IPS-18a (cell line): ENCODE results near the gene SCAF8.
"Not testable (repeated sequence)": the region's sequence is repeated elsewhere in the genome, so short reads cannot be mapped to it uniquely, and the experiment has no call there.

ENCODE experiments used
- H3K27ac ChIP-seq: one replicate; pipeline ENCODE4 v1.5.1; 2013; ENCODE audit warnings: low read length
- H3K27me3 ChIP-seq: one replicate; pipeline ENCODE4 v1.6.1; 2013; ENCODE audit warnings: mild to moderate bottlenecking, low read length; ENCODE audit not compliant: control insufficient read depth, insufficient read depth
- H3K36me3 ChIP-seq: one replicate; pipeline ENCODE4 v1.6.1; 2013; ENCODE audit warnings: low read depth, low read length; ENCODE audit not compliant: control insufficient read depth
- H3K4me1 ChIP-seq: one replicate; pipeline ENCODE4 v1.6.1; 2013; ENCODE audit warnings: low read depth, low read length; ENCODE audit not compliant: control insufficient read depth
- H3K4me3 ChIP-seq: one replicate; pipeline ENCODE4 v1.5.1; 2013; ENCODE audit warnings: low read length
- H3K9ac ChIP-seq: one replicate; pipeline ENCODE4 v1.6.1; 2013; ENCODE audit warnings: mild to moderate bottlenecking, low read length, moderate library complexity
- H3K9me3 ChIP-seq: one replicate; pipeline ENCODE4 v1.6.1; 2013; ENCODE audit warnings: low read depth, low read length; ENCODE audit not compliant: control insufficient read depth

Gene SCAF8

GRCh38 chr6:154737424-154737823, 4.2 kb downstream of the SCAF8 start:
- Histone ChIP-seq H3K36me3 (peaks cover 3% of the 10 kb centered on the region), H3K27ac (no peak overlapping the region), H3K9me3 (no peaks in the 10 kb centered on the region), H3K4me3 (no peak overlapping the region), H3K4me1 (peaks cover 20% of the 10 kb centered on the region), H3K9ac (no peak overlapping the region), H3K27me3 (no peaks in the 10 kb centered on the region)

GRCh38 chr6:154738551-154738961, 5.3 kb downstream of the SCAF8 start:
- Histone ChIP-seq H3K9me3 (no peaks in the 10 kb centered on the region), H3K27me3 (no peaks in the 10 kb centered on the region), H3K4me3 (peak overlapping the region; percentile 38), H3K4me1 (peaks cover 24% of the 10 kb centered on the region), H3K9ac (no peak overlapping the region), H3K27ac (peak overlapping the region; percentile 57), H3K36me3 (peaks cover 3% of the 10 kb centered on the region)

- Histone ChIP-seq H3K36me3 (peaks cover 3% of the 10 kb centered on the region), H3K27ac (no peak overlapping the region)
Measured at GRCh38 chr6:154740658-154741057, 7.4 kb downstream of the SCAF8 start.

GRCh38 chr6:154742891-154743290, 9.7 kb downstream of the SCAF8 start:
- no peak overlapping the region for H3K9ac ChIP-seq
- no peak overlapping the region for H3K27ac ChIP-seq
- peaks cover 23% of the 10 kb centered on the region for H3K4me1 ChIP-seq
- no peaks in the 10 kb centered on the region for H3K27me3 ChIP-seq
- H3K4me3 ChIP-seq: no peak overlapping the region
- H3K36me3 ChIP-seq: peaks cover 3% of the 10 kb centered on the region
- H3K9me3 ChIP-seq: no peaks in the 10 kb centered on the region

More at GRCh38 chr6:154740658-154741057, 7.4 kb downstream of the SCAF8 start:
- Histone ChIP-seq H3K9ac (no peak overlapping the region), H3K9me3 (no peaks in the 10 kb centered on the region), H3K4me3 (no peak overlapping the region), H3K27me3 (no peaks in the 10 kb centered on the region), H3K4me1 (peaks cover 24% of the 10 kb centered on the region)

GRCh38 chr6:154744029-154744745, 11.0 kb downstream of the SCAF8 start:
- not testable (repeated sequence) for H3K9ac ChIP-seq, H3K27me3 ChIP-seq, H3K4me3 ChIP-seq, H3K36me3 ChIP-seq, H3K9me3 ChIP-seq, H3K27ac ChIP-seq
- peaks cover 10% of the 10 kb centered on the region for H3K4me1 ChIP-seq

- H3K36me3 ChIP-seq: peaks cover 3% of the 10 kb centered on the region
- H3K27ac ChIP-seq: no peak overlapping the region
- H3K9ac ChIP-seq: no peak overlapping the region
- H3K9me3 ChIP-seq: no peaks in the 10 kb centered on the region
- H3K27me3 ChIP-seq: no peaks in the 10 kb centered on the region
- H3K4me1 ChIP-seq: peaks cover 6% of the 10 kb centered on the region
- H3K4me3 ChIP-seq: no peak overlapping the region
Measured at GRCh38 chr6:154745243-154745642, 12.0 kb downstream of the SCAF8 start.

- no peak overlapping the region for H3K9ac ChIP-seq
- H3K4me1 ChIP-seq: no peaks in the 10 kb centered on the region
- H3K27ac ChIP-seq: no peak overlapping the region
- no peaks in the 10 kb centered on the region for H3K27me3 ChIP-seq
- H3K4me3 ChIP-seq: no peak overlapping the region
- no peaks in the 10 kb centered on the region for H3K9me3 ChIP-seq
- no peaks in the 10 kb centered on the region for H3K36me3 ChIP-seq
Measured at GRCh38 chr6:154749341-154749740, 16.1 kb downstream of the SCAF8 start.

GRCh38 chr6:154751011-154751800, 18.0 kb downstream of the SCAF8 start:
- Histone ChIP-seq H3K4me3 (no peak overlapping the region), H3K9ac (no peak overlapping the region), H3K27me3 (no peaks in the 10 kb centered on the region), H3K4me1 (no peaks in the 10 kb centered on the region), H3K27ac (no peak overlapping the region), H3K36me3 (no peaks in the 10 kb centered on the region), H3K9me3 (no peaks in the 10 kb centered on the region)

GRCh38 chr6:154752022-154752421, 18.8 kb downstream of the SCAF8 start:
- no peaks in the 10 kb centered on the region for H3K27me3 ChIP-seq
- no peak overlapping the region for H3K4me3 ChIP-seq
- H3K27ac ChIP-seq: no peak overlapping the region
- H3K9ac ChIP-seq: no peak overlapping the region
- H3K36me3 ChIP-seq: no peaks in the 10 kb centered on the region
- H3K9me3 ChIP-seq: no peaks in the 10 kb centered on the region
- H3K4me1 ChIP-seq: no peaks in the 10 kb centered on the region

GRCh38 chr6:154754152-154754551, 20.9 kb downstream of the SCAF8 start:
- H3K9ac ChIP-seq: no peak overlapping the region
- no peaks in the 10 kb centered on the region for H3K36me3 ChIP-seq
- H3K27me3 ChIP-seq: no peaks in the 10 kb centered on the region
- H3K9me3 ChIP-seq: no peaks in the 10 kb centered on the region
- H3K4me3 ChIP-seq: no peak overlapping the region
- H3K27ac ChIP-seq: no peak overlapping the region
- peaks cover 12% of the 10 kb centered on the region for H3K4me1 ChIP-seq

- H3K4me1 ChIP-seq: peaks cover 18% of the 10 kb centered on the region
- H3K9ac ChIP-seq: no peak overlapping the region
- no peaks in the 10 kb centered on the region for H3K27me3 ChIP-seq
- no peak overlapping the region for H3K4me3 ChIP-seq
- no peaks in the 10 kb centered on the region for H3K36me3 ChIP-seq
- no peaks in the 10 kb centered on the region for H3K9me3 ChIP-seq
- H3K27ac ChIP-seq: no peak overlapping the region
Measured at GRCh38 chr6:154757352-154758050, 24.3 kb downstream of the SCAF8 start.
